ENCODE measurements around the gene ACER2.
"Not testable (repeated sequence)": the region's sequence is repeated elsewhere in the genome, so short reads cannot be mapped to it uniquely, and the experiment has no call there.

ACER2 gene

DNA sequence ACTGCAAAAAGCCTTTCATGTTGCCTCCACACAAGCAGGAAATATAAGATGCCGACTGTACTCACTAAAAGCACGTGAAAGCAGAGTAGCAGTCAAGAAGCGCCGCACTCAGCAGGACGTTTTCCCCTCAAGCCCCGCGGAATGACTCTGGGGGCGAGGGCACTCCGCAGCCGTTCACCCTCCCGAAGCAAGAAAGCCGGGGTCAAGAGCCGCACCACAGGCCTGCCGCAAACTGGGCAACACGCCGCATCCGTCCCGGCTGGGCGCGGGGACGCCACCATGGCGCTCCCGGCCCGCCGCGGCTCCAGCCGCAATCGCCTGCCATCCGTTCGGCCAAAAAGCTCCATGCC lies 29.1 kb upstream of the ACER2 start:
- Histone ChIP-seq H3K9me3 (no peaks in the 10 kb centered on the region), H3K4me1 (peaks cover 0 to 28% (median 17%) of the 10 kb centered on the region in 4 donors), H3K4me3 (peak overlapping the region; percentile 61 to 82), H3K27ac (peak overlapping the region; percentile 92 to 93), H3K36me3 (peaks cover 34 to 42% (median 37%) of the 10 kb centered on the region in 3 donors), H3K27me3 (no peaks in the 10 kb centered on the region)
- peak; percentile 26 to 75 for DNase-seq
- TF ChIP-seq, protein P1, sequence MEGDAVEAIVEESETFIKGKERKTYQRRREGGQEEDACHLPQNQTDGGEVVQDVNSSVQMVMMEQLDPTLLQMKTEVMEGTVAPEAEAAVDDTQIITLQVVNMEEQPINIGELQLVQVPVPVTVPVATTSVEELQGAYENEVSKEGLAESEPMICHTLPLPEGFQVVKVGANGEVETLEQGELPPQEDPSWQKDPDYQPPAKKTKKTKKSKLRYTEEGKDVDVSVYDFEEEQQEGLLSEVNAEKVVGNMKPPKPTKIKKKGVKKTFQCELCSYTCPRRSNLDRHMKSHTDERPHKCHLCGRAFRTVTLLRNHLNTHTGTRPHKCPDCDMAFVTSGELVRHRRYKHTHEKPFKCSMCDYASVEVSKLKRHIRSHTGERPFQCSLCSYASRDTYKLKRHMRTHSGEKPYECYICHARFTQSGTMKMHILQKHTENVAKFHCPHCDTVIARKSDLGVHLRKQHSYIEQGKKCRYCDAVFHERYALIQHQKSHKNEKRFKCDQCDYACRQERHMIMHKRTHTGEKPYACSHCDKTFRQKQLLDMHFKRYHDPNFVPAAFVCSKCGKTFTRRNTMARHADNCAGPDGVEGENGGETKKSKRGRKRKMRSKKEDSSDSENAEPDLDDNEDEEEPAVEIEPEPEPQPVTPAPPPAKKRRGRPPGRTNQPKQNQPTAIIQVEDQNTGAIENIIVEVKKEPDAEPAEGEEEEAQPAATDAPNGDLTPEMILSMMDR (IDR thresholded peaks at IDR 0.05) = no peak
- intact Hi-C loops (cut with DNase I; ENCODE audit: low total_unique reads) = loop anchor here (2.0 to 10.0 kb wide), 2 partner anchors 77 to 275 kb away; partner anchors contain the start of gene HAUS6

DNA sequence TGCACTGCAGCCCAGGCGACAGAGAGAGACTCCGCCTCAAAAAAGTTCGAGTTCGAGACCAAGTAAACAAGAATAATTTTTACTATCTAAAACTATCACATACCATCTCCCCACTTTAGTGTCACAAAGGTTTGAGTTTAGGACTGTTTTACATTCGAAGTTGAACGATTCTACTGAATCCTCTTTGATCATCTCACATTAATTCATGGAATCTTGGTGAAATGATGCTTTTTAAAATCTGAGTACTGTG lies 28.1 kb upstream of the ACER2 start:
- DNase-seq = no peak

DNA sequence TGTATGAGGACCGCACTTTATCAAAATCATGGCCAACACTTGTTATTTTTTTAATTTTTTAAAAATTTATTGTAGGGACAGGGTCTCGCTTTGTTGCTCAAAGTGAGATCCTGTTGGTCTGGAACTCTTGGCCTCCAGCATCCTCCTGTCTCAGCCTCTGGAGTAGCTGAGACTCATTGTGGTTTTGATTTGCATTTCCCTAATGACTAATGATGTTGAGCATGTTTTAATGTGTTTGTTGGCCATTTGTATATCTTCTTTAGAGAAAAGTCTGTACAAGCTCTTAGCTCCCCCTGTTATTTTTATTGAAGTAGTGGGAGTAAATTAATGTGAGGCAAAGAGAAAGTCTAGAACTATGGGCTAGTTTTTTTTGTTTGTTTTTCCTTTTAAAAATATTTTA lies 27.2 kb upstream of the ACER2 start:
- TF ChIP-seq, protein P1 (IDR thresholded peaks at IDR 0.05) = no peak
- DNase-seq = no peak
- Histone ChIP-seq H3K27me3 (no peaks in the 10 kb centered on the region), H3K27ac (no peak overlapping the region), H3K4me1 (peaks cover 0 to 28% (median 17%) of the 10 kb centered on the region in 4 donors), H3K4me3 (no peak overlapping the region), H3K36me3 (peaks cover 17 to 22% (median 18%) of the 10 kb centered on the region in 3 donors), H3K9me3 (no peaks in the 10 kb centered on the region)
- intact Hi-C loops (cut with DNase I; ENCODE audit: low total_unique reads) = no loop called here

More for the DNA sequence above, 28.1 kb upstream of the ACER2 start:
- intact Hi-C loops (cut with DNase I; ENCODE audit: low total_unique reads) = no loop called here
- TF ChIP-seq, protein P1 (IDR thresholded peaks at IDR 0.05) = no peak
- peaks cover 26 to 31% (median 26%) of the 10 kb centered on the region in 3 donors for H3K36me3 ChIP-seq
- H3K27me3 ChIP-seq = no peaks in the 10 kb centered on the region
- H3K27ac ChIP-seq = peak overlapping the region; percentile 92 to 93
- H3K4me3 ChIP-seq = peak overlapping the region; percentile 61 to 82
- H3K4me1 ChIP-seq = peaks cover 0 to 28% (median 17%) of the 10 kb centered on the region in 4 donors
- no peaks in the 10 kb centered on the region for H3K9me3 ChIP-seq

DNA sequence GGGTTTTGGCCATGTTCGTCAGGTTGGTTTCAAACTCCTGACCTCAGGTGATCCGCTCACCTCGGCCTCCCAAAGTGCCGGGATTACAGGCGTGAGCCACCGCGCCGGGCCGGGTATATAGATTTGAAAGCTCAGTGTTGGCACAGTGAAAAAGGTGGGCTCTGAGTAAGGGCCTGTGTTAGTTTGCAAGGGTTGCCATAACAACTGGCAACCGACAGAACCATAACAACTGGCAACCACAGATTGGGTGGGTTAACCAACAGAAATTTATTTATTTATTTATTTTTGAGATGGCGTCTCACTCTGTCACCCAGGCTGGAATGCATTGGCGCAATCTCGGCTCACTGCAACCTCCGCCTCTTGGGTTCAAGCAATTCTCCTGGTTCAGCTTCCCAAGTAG lies 23.6 kb upstream of the ACER2 start:
- H3K9me3 ChIP-seq; H3K4me1 ChIP-seq; H3K27me3 ChIP-seq; DNase-seq; H3K4me3 ChIP-seq; H3K27ac ChIP-seq; intact Hi-C loops (cut with DNase I; ENCODE audit: low total_unique reads); H3K36me3 ChIP-seq: not testable (repeated sequence)

DNA sequence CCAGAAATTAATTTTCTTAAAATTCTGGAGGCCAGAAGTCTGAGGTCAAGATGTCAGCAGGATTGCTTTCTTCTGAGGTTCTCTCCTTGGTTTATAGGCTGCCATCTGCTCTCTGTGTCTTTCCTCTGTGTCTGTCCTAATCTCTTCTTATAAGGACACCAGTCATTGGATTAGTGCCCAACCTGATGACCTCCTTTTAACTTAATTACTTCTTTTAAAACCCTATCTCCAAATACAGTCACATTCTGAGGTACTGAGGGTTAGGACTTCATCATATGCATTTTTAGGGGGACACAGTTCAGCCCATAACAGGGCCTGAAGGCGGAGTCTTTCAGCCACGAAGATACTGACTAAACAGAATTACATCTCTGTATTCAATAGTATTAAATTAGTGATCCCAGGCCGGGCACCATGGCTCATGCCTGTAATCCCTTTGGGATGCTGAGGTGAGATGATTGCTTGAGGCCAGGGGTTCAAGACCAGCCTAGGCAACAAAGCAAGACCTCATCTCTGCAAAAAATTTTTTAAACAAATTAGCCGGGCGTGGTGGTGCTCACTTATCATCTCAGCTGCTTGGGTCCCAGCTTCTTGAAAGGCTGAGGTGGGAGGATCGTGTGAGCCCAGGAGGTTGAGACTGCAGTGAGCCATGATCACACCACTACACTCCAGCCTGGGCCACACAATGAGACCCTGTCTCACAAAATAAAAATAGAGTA lies 22.9 kb upstream of the ACER2 start:
- no peaks in the 10 kb centered on the region for H3K36me3 ChIP-seq
- no peak for DNase-seq
- TF ChIP-seq, protein P1 (IDR thresholded peaks at IDR 0.05) = no peak
- no peak overlapping the region for H3K27ac ChIP-seq
- intact Hi-C loops (cut with DNase I; ENCODE audit: low total_unique reads) = no loop called here
- H3K27me3 ChIP-seq = no peaks in the 10 kb centered on the region
- no peaks in the 10 kb centered on the region for H3K9me3 ChIP-seq
- H3K4me1 ChIP-seq = no peaks in the 10 kb centered on the region
- H3K4me3 ChIP-seq = no peak overlapping the region

DNA sequence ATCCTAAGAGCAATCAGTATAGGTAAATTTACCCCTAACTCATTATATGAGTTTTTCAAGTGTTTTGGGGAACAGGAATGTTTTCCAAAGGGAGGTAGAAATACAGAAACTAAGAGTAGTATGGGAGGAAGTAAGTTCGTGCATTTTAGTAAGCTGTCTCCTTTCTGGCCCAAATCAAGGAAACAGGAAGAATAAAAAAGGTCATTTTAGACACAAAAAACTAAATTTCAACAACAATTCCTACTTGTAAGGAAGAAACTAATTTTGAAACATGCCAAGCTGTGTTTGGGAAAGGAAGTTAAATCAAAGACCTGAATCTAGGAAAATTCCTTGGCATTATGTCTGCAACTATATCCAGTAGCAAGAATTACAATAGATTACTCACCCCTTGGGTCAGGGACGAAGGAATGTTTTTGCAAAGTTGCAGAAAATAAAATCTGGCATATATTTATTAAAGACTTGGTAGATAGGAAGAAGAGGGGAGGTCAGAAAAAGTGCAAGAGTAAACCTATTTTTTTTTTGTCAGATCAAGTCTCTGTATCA lies 22.2 kb upstream of the ACER2 start:
- H3K27ac ChIP-seq = no peak overlapping the region
- H3K36me3 ChIP-seq = no peaks in the 10 kb centered on the region
- intact Hi-C loops (cut with DNase I; ENCODE audit: low total_unique reads) = no loop called here
- TF ChIP-seq, protein P1 (IDR thresholded peaks at IDR 0.05) = no peak
- no peaks in the 10 kb centered on the region for H3K9me3 ChIP-seq
- no peaks in the 10 kb centered on the region for H3K4me1 ChIP-seq
- H3K4me3 ChIP-seq = no peak overlapping the region
- DNase-seq = no peak
- H3K27me3 ChIP-seq = no peaks in the 10 kb centered on the region

Measured in tibial artery (tissue), 4 donors.